Thyroid gland (tissue), 4 donors: ENCODE results near the gene ZNF620. TPM values are rescaled to one million over a fixed set of nuclear protein-coding genes. Genes with fewer than 3 reads are reported as not detected.
"Not testable (repeated sequence)": the region's sequence is repeated elsewhere in the genome, so short reads cannot be mapped to it uniquely, and the experiment has no call there.

Experiments used
- DNase-seq, 2 donors: peaks; one replicate each; pipeline ENCODE4 v3.0.0-alpha.2; 2019
- H3K27ac ChIP-seq, 3 donors: fragments of 200-600 bp; sonication (generic); 1 replicate in 2 of 3; 2 replicates in 1 of 3; pipeline ENCODE4 v1.5.1; 2016 to 2019; ENCODE audit warnings: mild to moderate bottlenecking in 1 of 3, moderate library complexity in 1 of 3
- H3K27me3 ChIP-seq: fragments of 200-600 bp; sonication (generic); one replicate; pipeline ENCODE4 v1.5.1; 2019
- H3K36me3 ChIP-seq, 2 donors: fragments of 200-600 bp; sonication (generic); one replicate each; pipeline ENCODE4 v1.5.1; 2016 to 2019
- H3K4me1 ChIP-seq, 2 donors: fragments of 200-600 bp; sonication (generic); one replicate each; pipeline ENCODE4 v1.5.1; 2017 to 2019
- H3K4me3 ChIP-seq, 3 donors: fragments of 200-600 bp; sonication (generic); replicated peaks in 1 of 3; 1 replicate in 2 of 3; 2 replicates in 1 of 3; pipeline ENCODE4 v1.5.1; 2016; ENCODE audit warnings: mild to moderate bottlenecking in 1 of 3
- H3K9me3 ChIP-seq: fragments of 200-600 bp; sonication (generic); one replicate; pipeline ENCODE4 v1.5.1; 2017
- POLR2A ChIP-seq, 2 donors: fragments of 450-650 bp; IDR thresholded peaks; one replicate each; pipeline ENCODE4 v1.6.1; 2017; ENCODE audit warnings: antibody characterized with exemption in 2 of 2, mild to moderate bottlenecking in 2 of 2, moderate library complexity in 1 of 2
- WGBS, 2 donors: methylation state at CpG; one replicate each; pipeline ENCODE4 v1.1.5; 2017; 5-methylcytosine and 5-hydroxymethylcytosine counted together
- intact Hi-C: fragments of 100-400 bp; cut with DNase I; formaldehyde crosslinking; loops from one replicate; pipeline ENCODE4 v1.15.1; 2023
- total RNA-seq, 4 donors: library from RNA; depleted of rRNA; stranded (reverse); fragments of >200 nt; gene quantifications; one replicate each; pipeline ENCODE4 v1.2.3, GENCODE V29; 2016
- TF ChIP-seq, protein P1 (sequence below), 6 experiments: fragments of 200-600 bp in 3 of 6; fragments of 450-650 bp in 3 of 6; sonication (generic) in 3 of 6; IDR thresholded peaks; one replicate each; pipeline ENCODE4 v1.5.1; 2016 to 2019; ENCODE audit warnings: antibody characterized with exemption in 6 of 6, mild to moderate bottlenecking in 2 of 6, inconsistent platforms in 1 of 6, moderate library complexity in 1 of 6

ZNF620 gene
- 1 to 10 TPM; 5.6 to 8.6 (median 7.0) TPM for total RNA-seq

DNA sequence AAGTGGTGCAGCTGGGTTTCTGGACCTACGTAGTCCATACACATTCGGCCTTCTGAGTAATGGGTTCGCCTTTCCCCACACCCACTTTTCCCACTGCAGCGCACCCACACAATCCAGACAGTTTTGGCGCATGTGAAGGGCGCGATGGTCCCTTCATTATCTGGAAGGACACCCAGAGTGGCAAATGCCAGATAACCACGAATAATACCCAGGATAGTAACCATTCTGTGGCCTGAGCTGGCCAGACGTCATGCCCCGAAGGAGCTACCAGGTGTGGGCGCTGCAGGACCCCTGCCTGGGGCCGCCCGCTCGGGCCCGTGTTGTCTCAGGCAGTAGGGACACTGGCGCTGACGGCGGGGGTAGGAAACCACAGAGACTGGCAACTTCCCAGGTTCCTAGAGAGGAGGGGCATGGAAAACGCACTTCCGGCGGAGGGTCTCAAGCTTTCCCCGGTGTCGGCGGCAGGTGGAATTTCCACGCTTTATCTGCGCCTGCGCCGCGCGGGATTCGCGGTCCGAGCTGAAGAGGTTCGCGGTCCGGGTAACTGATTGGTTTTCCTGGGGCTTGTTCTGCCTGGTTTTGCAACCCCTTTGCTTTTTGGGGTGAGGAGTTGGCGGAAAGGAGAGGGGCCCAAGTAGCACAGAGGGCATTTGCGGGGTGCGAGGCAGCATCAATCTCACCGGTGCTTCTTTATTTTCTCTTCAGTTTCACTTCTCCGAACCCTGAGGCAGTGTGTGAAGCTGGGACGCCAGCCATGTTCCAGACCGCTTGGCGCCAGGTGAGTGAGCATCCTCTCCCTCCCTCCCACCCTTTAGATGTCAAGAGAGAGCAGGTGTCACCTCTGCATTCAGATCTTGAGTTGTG is at the start of gene ZNF620:
Gene ZNF620 (plus strand): TSS at position 441 of the 864 bp plus-strand sequence. CDS start 314 bp downstream, at position 755.
- 8 to 13% methylated on average over 30 to 43 of the region's 44 CpGs for WGBS, 2 donors
- Histone ChIP-seq H3K4me1 (peaks cover 9 to 11% of the 10 kb centered on the region in 2 donors), H3K27me3 (no peaks in the 10 kb centered on the region), H3K9me3 (no peaks in the 10 kb centered on the region), H3K4me3 (peak within 1 kb of the TSS; percentile 24 to 55 (median 41)), H3K27ac (peak within 1 kb of the TSS; percentile 62 to 91 (median 85)), H3K36me3 (no peaks in the 10 kb centered on the region)
- DNase-seq, result peak; percentile 91 to 92
- intact Hi-C loops, result no loop called here
- peak in 1 of 2 donors; percentile 72 for TF ChIP-seq POLR2A (IDR thresholded peaks at IDR 0.05)
- TF ChIP-seq, protein P1, sequence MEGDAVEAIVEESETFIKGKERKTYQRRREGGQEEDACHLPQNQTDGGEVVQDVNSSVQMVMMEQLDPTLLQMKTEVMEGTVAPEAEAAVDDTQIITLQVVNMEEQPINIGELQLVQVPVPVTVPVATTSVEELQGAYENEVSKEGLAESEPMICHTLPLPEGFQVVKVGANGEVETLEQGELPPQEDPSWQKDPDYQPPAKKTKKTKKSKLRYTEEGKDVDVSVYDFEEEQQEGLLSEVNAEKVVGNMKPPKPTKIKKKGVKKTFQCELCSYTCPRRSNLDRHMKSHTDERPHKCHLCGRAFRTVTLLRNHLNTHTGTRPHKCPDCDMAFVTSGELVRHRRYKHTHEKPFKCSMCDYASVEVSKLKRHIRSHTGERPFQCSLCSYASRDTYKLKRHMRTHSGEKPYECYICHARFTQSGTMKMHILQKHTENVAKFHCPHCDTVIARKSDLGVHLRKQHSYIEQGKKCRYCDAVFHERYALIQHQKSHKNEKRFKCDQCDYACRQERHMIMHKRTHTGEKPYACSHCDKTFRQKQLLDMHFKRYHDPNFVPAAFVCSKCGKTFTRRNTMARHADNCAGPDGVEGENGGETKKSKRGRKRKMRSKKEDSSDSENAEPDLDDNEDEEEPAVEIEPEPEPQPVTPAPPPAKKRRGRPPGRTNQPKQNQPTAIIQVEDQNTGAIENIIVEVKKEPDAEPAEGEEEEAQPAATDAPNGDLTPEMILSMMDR (IDR thresholded peaks at IDR 0.05), result peak in 4 of 6 experiments; percentile 14 to 41 (median 24)

DNA sequence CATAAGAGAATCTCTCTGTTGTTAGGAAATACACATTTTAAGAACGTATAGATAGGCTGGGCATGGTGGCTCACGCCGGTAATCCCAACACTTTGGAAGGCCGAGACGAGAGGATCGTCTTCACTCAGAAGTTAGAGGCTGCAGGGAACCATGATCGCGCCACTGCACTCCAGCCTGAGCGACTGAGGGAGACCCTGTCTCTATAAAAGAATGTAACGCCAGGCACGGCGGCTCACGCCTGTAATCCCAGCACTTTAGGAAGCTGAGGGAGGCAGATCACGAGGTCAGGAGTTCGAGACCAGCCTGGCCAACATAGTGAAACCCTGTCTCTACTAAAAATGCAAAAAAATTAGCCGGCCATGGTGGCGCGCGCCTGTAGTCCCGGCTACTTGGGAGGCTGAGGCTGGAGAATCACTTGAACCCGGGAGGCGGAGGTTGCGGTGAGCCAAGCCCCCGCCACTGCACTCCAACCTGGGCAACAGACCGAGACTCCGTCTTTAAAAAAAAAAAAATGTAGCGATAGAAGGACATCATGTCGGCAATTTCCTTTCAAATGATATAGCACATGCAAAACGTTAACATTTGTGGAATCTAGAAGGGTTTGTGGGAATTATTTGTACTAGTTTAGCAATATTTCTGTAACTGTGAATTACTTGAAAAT is 49.4 kb upstream of the ZNF620 start:
- H3K4me1 ChIP-seq, result peaks cover 10 to 24% of the 10 kb centered on the region in 2 donors
- intact Hi-C loops, result no loop called here
- no peak for DNase-seq

DNA sequence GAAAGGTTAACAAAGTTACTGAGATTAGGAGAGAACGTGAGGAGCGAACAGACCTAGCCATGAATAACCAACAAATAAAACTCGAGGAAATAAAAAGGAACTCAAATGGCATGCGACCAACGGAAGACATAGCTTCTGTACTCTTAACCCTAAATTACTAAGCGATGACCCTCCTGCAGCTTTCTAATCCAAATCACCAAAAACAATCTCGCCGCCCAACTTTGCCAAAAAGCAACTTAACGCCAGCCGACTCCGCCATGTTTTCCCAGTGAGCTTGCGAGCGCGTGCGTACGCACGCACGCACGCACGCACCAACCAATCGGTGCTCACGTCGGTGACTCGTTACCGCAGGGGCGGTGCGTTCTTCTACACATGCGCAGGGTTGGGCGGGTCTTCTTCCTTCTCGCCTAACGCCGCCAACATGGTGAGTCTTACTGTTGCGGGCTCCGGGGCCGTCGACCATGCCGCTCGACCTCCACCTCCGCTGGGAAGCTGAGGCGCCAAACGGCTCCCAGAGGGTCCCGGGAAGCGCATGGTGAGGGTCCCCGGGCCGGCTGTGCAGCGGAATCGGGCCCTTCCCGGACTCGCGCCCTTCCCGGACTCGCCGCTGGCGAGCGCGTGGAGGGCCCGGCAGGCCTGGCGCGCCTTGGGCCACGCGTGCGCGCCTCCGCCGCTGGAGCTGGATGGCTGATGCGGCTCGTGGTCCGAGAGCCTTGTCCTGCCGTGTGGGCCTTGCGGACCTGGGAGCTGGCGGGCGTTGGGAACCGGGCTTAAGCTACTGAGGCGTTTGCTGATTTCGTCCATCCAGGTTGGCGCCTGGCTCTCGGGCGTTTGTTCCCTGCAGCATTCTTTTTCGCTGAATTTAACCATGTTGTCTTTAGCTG is 48.7 kb upstream of the ZNF620 start, which contains the start of gene RPL14:
Gene RPL14 (plus strand): TSS at position 400 of the 884 bp plus-strand sequence. CDS start 133 bp downstream, at position 533.
- TF ChIP-seq, protein P1 (IDR thresholded peaks at IDR 0.05), result peak in 1 of 6 experiments; percentile 24
- TF ChIP-seq POLR2A (IDR thresholded peaks at IDR 0.05), result peak; percentile 70 to 96
- peaks cover 25 to 31% of the 10 kb centered on the region in 2 donors for H3K36me3 ChIP-seq
- intact Hi-C loops, result no loop called here

More for the DNA sequence above, 49.4 kb upstream of the ZNF620 start:
- WGBS, 2 donors, result 51 to 54% methylated on average over 29 of the region's 29 CpGs
- Histone ChIP-seq H3K4me3 (peak overlapping the region in 2 of 3 donors; percentile 26 to 86), H3K27ac (peak overlapping the region; percentile 68 to 93 (median 87)), H3K36me3 (peaks cover 18 to 24% of the 10 kb centered on the region in 2 donors), H3K9me3 (no peaks in the 10 kb centered on the region), H3K27me3 (no peaks in the 10 kb centered on the region)
- TF ChIP-seq, protein P1 (IDR thresholded peaks at IDR 0.05), result no peak
- no peak for TF ChIP-seq POLR2A (IDR thresholded peaks at IDR 0.05)

DNA sequence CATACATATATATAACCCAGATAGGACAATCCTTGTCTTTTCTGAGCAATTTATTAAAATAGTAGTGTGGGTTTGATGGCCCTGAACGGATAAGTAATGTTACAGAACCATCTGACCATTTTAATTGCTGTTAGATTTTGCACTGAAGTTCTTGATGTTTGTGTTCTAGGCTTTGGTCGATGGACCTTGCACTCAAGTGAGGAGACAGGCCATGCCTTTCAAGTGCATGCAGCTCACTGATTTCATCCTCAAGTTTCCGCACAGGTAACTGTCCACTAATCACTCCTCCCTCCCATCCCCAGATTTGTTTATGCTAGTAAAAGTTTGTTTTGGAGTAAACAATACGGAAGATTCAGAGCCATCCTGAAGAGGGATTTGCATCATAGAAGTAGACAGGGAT is 47.4 kb upstream of the ZNF620 start:
- Histone ChIP-seq H3K27ac (no peak overlapping the region), H3K9me3 (no peaks in the 10 kb centered on the region), H3K27me3 (no peaks in the 10 kb centered on the region), H3K4me3 (no peak overlapping the region), H3K36me3 (peaks cover 37 to 44% of the 10 kb centered on the region in 2 donors), H3K4me1 (peaks cover 10 to 18% of the 10 kb centered on the region in 2 donors)
- intact Hi-C loops, result no loop called here
- WGBS, 2 donors, result 86 to 90% methylated on average over 4 of the region's 4 CpGs
- DNase-seq, result no peak
- TF ChIP-seq POLR2A (IDR thresholded peaks at IDR 0.05), result no peak
- TF ChIP-seq, protein P1 (IDR thresholded peaks at IDR 0.05), result no peak

More for the DNA sequence above, 48.7 kb upstream of the ZNF620 start, which contains the start of gene RPL14:
- Histone ChIP-seq H3K27ac (peak within 1 kb of the TSS; percentile 68 to 93 (median 87)), H3K4me3 (peak within 1 kb of the TSS; percentile 59 to 86 (median 81)), H3K4me1 (peaks cover 10 to 22% of the 10 kb centered on the region in 2 donors), H3K27me3 (no peaks in the 10 kb centered on the region), H3K9me3 (no peaks in the 10 kb centered on the region)
- WGBS, 2 donors, result 0% methylated on average over 17 to 39 of the region's 79 CpGs
- peak; percentile 97 for DNase-seq

DNA sequence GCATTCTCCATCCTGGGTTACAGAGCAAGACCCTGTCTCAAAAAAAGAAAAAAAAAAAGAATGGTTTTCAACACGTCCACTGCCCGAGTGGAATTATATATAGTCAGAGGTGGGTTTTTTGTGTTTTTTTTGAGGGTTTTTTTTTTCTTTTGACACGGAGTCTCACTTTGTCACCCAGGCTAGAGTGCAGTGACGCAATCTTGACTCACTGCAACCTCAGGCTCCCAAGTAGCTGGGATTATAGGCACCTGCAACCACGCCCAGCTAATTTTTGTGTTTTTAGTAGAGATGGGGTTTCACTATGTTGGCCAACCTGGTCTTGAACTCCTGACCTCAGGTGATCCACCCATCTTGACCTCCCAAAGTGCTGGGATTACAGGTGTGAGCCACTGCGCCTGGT is 45.4 kb upstream of the ZNF620 start:
- DNase-seq, H3K27ac ChIP-seq, H3K27me3 ChIP-seq, H3K4me3 ChIP-seq, H3K9me3 ChIP-seq: not testable (repeated sequence)
- WGBS, 2 donors, result 91 to 93% methylated on average over 6 of the region's 6 CpGs
- Histone ChIP-seq H3K4me1 (peaks cover 7 to 13% of the 10 kb centered on the region in 2 donors), H3K36me3 (peaks cover 44 to 54% of the 10 kb centered on the region in 2 donors)
- intact Hi-C loops, result loop anchor here (10.0 kb wide), 3 partner anchors 64 to 514 kb away; partner anchors contain the start of gene ZNF621
